Ishikawa (cell line): ENCODE results near the gene ASB13.

Experiments
- CEBPB ChIP-seq: IDR thresholded peaks from 2 replicates; pipeline ENCODE4 v1.6.1; 2012
- CREB1 ChIP-seq: IDR thresholded peaks from 2 replicates; pipeline ENCODE4 v1.6.1; 2012; ENCODE audit warnings: low read depth
- EGR1 ChIP-seq: IDR thresholded peaks from 2 replicates; pipeline ENCODE4 v1.6.1; 2012
- EP300 ChIP-seq: IDR thresholded peaks from 2 replicates; pipeline ENCODE4 v1.6.1; 2012; ENCODE audit warnings: borderline replicate concordance
- FOXM1 ChIP-seq: IDR thresholded peaks from 2 replicates; pipeline ENCODE4 v1.6.1; 2012; ENCODE audit warnings: low read depth, borderline replicate concordance
- NFIC ChIP-seq: IDR thresholded peaks from 2 replicates; pipeline ENCODE4 v1.6.1; 2012
- RAD21 ChIP-seq: IDR thresholded peaks from 2 replicates; pipeline ENCODE4 v1.6.1; 2012; ENCODE audit warnings: low read depth
- TAF1 ChIP-seq: IDR thresholded peaks from 2 replicates; pipeline ENCODE4 v1.6.1; 2012; ENCODE audit warnings: low read depth, mild to moderate bottlenecking
- TCF12 ChIP-seq: IDR thresholded peaks from 2 replicates; pipeline ENCODE4 v1.6.1; 2012; ENCODE audit warnings: low read depth
- TEAD4 ChIP-seq: IDR thresholded peaks from 2 replicates; pipeline ENCODE4 v1.6.1; 2012
- YY1 ChIP-seq: IDR thresholded peaks from 2 replicates; pipeline ENCODE4 v1.6.1; 2012; ENCODE audit warnings: low read depth
- ZBTB7A ChIP-seq: IDR thresholded peaks from 2 replicates; pipeline ENCODE4 v1.6.1; 2012; ENCODE audit warnings: low read depth
- TF ChIP-seq, protein P1 (sequence below): IDR thresholded peaks from 2 replicates; pipeline ENCODE4 v1.6.1; 2012; ENCODE audit warnings: low read depth, mild to moderate bottlenecking
- TF ChIP-seq, protein P2 (sequence below): IDR thresholded peaks from 2 replicates; pipeline ENCODE4 v1.6.1; 2012
- TF ChIP-seq, protein P3 (sequence below): IDR thresholded peaks from 2 replicates; pipeline ENCODE4 v1.6.1; 2012

Gene ASB13

GRCh38 chr10:5658871-5659618 lies 7.3 kb downstream of the ASB13 start:
- TF ChIP-seq CREB1: no peak
- no peak for TF ChIP-seq ZBTB7A
- TF ChIP-seq FOXM1: no peak
- TF ChIP-seq, protein P1, sequence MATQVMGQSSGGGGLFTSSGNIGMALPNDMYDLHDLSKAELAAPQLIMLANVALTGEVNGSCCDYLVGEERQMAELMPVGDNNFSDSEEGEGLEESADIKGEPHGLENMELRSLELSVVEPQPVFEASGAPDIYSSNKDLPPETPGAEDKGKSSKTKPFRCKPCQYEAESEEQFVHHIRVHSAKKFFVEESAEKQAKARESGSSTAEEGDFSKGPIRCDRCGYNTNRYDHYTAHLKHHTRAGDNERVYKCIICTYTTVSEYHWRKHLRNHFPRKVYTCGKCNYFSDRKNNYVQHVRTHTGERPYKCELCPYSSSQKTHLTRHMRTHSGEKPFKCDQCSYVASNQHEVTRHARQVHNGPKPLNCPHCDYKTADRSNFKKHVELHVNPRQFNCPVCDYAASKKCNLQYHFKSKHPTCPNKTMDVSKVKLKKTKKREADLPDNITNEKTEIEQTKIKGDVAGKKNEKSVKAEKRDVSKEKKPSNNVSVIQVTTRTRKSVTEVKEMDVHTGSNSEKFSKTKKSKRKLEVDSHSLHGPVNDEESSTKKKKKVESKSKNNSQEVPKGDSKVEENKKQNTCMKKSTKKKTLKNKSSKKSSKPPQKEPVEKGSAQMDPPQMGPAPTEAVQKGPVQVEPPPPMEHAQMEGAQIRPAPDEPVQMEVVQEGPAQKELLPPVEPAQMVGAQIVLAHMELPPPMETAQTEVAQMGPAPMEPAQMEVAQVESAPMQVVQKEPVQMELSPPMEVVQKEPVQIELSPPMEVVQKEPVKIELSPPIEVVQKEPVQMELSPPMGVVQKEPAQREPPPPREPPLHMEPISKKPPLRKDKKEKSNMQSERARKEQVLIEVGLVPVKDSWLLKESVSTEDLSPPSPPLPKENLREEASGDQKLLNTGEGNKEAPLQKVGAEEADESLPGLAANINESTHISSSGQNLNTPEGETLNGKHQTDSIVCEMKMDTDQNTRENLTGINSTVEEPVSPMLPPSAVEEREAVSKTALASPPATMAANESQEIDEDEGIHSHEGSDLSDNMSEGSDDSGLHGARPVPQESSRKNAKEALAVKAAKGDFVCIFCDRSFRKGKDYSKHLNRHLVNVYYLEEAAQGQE: no peak
- TF ChIP-seq, protein P2, sequence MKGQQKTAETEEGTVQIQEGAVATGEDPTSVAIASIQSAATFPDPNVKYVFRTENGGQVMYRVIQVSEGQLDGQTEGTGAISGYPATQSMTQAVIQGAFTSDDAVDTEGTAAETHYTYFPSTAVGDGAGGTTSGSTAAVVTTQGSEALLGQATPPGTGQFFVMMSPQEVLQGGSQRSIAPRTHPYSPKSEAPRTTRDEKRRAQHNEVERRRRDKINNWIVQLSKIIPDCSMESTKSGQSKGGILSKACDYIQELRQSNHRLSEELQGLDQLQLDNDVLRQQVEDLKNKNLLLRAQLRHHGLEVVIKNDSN: no peak
- no peak for TF ChIP-seq EP300
- no peak for TF ChIP-seq TEAD4
- TF ChIP-seq TCF12: no peak
- TF ChIP-seq EGR1: no peak
- no peak for TF ChIP-seq NFIC
- no peak for TF ChIP-seq TAF1
- TF ChIP-seq CEBPB: no peak

- TF ChIP-seq, protein P1: no peak
- TF ChIP-seq YY1 (no peak), TEAD4 (no peak), ZBTB7A (no peak), TAF1 (no peak), FOXM1 (no peak), CEBPB (no peak), CREB1 (no peak), EGR1 (no peak), TCF12 (no peak), NFIC (no peak), EP300 (no peak), RAD21 (no peak)
- TF ChIP-seq, protein P2: no peak
- TF ChIP-seq, protein P3, sequence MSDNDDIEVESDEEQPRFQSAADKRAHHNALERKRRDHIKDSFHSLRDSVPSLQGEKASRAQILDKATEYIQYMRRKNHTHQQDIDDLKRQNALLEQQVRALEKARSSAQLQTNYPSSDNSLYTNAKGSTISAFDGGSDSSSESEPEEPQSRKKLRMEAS: no peak
Measured at GRCh38 chr10:5656737-5657579, 9.4 kb downstream of the ASB13 start.

DNA sequence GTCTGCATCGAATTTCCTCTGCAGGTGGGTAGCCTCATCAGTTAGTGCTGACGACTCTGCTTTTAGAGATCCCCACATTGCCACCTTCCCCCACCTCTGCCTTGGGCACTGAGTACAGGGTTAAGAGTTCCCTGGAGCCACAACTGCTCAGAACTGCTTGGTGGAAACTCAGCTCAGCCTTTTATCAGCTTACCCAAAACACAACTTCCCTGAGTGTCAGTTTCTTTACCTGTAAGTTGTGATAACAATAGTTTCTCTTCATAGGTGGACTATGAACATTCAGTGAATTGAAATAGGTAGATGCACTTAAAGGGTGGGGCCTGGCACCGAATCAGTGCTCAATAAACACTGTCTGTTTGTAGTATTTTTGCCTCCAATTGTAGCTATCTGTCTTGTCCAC lies 11.3 kb downstream of the ASB13 start:
- no peak for TF ChIP-seq YY1
- no peak for TF ChIP-seq TCF12
- no peak for TF ChIP-seq NFIC
- TF ChIP-seq, protein P2: no peak
- no peak for TF ChIP-seq CEBPB
- TF ChIP-seq EP300: no peak
- no peak for TF ChIP-seq EGR1
- TF ChIP-seq RAD21: no peak
- TF ChIP-seq, protein P3: no peak
- no peak for TF ChIP-seq CREB1
- no peak for TF ChIP-seq FOXM1
- no peak for TF ChIP-seq TAF1
- TF ChIP-seq, protein P1: no peak
- TF ChIP-seq ZBTB7A: no peak
- TF ChIP-seq TEAD4: no peak
